ENCODE results near the gene HOXC12. TPM values are rescaled to one million over a fixed set of nuclear protein-coding genes. Genes with fewer than 3 reads are reported as not detected.

The HOXC12 gene
- total RNA-seq, 1 donor from 2014 or later, result not detected

DNA sequence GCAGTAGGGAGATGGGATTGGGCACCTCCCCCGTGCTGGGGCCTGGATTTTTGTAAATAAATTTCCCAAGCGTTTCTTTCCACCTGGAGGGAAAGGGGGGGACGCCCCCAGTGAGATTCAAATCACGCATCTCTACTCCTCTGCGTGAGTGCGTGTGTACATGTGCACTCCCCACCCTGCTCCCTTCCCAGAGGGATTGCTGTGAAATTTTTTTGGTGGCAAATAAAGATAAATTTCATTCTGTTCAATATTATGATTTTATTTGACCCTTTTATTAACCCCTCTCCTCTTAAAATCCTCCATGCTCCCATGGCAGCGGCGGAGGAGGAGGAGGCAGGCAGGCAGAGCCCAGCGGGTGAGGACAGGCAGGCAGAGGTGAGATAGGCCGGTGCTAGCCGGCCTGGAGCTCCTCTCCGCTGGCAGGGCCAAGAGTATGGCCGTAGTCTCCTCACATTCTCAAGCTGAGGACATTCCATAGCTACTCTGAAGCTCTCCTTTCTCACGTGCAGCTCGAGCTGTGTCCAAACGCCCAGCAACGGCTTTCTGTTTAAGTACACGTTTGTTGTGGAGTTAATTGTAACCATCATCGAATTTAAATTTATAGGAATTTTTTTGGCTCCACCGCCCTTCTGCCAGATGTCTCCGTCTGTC lies 21.6 kb downstream of the HOXC12 start:
- DNase-seq (ENCODE audit: low spot score, unreplicated experiment), result no peak
- Mint-ChIP-seq H3K36me3 (ENCODE audit: insufficient read depth) (no peaks in the 10 kb centered on the region), H3K4me3 (ENCODE audit: low read depth) (no peak overlapping the region), H3K27me3 (peaks cover 93% of the 10 kb centered on the region), H3K4me1 (ENCODE audit: low read depth) (no peaks in the 10 kb centered on the region), H3K27ac (no peak overlapping the region), H3K9me3 (ENCODE audit: low read depth) (no peaks in the 10 kb centered on the region)
- TF ChIP-seq, protein P1, sequence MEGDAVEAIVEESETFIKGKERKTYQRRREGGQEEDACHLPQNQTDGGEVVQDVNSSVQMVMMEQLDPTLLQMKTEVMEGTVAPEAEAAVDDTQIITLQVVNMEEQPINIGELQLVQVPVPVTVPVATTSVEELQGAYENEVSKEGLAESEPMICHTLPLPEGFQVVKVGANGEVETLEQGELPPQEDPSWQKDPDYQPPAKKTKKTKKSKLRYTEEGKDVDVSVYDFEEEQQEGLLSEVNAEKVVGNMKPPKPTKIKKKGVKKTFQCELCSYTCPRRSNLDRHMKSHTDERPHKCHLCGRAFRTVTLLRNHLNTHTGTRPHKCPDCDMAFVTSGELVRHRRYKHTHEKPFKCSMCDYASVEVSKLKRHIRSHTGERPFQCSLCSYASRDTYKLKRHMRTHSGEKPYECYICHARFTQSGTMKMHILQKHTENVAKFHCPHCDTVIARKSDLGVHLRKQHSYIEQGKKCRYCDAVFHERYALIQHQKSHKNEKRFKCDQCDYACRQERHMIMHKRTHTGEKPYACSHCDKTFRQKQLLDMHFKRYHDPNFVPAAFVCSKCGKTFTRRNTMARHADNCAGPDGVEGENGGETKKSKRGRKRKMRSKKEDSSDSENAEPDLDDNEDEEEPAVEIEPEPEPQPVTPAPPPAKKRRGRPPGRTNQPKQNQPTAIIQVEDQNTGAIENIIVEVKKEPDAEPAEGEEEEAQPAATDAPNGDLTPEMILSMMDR (IDR thresholded peaks at IDR 0.05; ENCODE audit: unreplicated experiment), result no peak

DNA sequence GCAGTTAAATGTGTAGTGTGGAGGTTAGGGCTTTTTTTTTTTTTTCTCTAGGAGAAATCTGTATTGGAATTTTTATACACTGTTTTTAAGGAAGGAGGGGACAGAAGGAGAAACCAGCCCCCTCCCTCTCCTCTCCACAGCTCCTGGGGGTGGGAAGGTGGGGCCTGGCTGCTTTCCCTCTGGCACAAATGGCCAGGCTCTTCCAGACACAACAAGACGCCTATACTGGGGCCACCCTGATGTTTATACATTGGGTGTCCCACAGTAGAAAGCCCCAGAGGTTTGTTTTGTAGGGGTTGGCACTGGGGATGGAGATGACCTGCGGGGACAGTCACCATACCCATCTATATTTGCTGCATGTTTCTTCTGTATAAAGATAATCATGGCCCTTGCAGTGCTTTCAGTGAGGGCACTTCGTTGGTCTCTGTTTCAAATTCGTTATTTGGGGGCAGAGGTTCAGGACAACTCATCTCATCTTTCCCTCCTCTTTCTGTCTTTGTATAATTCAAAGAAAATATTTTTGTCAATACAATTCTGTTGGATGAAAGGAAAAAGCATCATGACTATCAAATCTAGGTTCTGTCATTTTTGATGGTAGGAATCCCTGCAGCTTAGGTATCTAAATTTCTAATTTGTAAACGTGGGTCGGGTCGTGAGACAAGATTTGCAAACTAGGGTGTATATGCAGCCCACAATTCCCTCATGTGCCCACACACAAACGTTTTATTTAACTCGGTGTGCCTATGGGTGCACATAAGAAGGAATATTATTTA lies 22.3 kb downstream of the HOXC12 start:
- DNase-seq (ENCODE audit: low spot score, unreplicated experiment), result no peak
- Mint-ChIP-seq H3K9me3 (ENCODE audit: low read depth) (no peaks in the 10 kb centered on the region), H3K36me3 (ENCODE audit: insufficient read depth) (no peaks in the 10 kb centered on the region), H3K27ac (no peak overlapping the region), H3K4me1 (ENCODE audit: low read depth) (no peaks in the 10 kb centered on the region), H3K27me3 (peaks cover 93% of the 10 kb centered on the region), H3K4me3 (ENCODE audit: low read depth) (no peak overlapping the region)
- TF ChIP-seq, protein P1 (IDR thresholded peaks at IDR 0.05; ENCODE audit: unreplicated experiment), result no peak

DNA sequence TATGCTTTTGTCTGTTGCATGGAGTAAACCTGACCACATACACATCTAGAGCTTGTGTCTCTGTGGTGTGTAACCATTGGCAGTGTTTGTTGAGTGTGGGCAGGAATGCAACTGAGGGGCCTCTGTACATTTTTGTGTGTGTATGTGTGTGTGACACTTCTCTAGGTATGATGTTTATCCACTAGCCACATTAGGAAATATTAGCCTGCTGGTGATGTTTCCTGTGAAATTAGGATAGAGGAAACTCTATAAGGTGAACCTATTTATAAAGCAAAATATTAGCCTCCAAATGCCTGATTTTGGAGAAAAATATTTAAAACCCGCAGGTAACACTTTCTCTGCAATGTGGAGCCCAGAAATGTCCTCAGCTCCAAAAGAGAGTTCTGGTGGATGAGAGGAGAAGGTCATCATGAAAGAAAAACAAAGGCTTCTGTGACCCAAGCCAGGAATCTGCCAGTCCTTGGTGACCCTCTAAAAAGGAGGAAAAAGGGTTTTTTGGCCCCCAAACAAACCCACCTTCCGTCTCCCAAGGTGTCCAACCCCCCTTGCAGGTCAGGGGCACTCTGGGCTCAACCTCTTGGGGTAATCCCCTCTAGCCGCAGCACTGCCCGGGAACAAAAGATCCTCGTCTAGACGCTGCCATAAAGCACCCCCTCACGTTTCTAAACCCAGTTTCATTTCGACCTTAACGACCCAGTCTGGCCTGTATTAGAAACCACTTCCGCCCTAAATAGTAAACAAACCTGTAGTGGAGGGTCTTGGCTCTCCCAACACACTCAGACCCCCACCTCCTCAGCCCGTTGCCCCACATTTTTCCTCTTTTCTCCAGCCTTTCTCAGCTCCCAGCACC lies 23.1 kb downstream of the HOXC12 start:
- Mint-ChIP-seq H3K4me3 (ENCODE audit: low read depth) (no peak overlapping the region), H3K36me3 (ENCODE audit: insufficient read depth) (no peaks in the 10 kb centered on the region), H3K4me1 (ENCODE audit: low read depth) (no peaks in the 10 kb centered on the region), H3K27me3 (peaks cover 93% of the 10 kb centered on the region), H3K27ac (no peak overlapping the region), H3K9me3 (ENCODE audit: low read depth) (no peaks in the 10 kb centered on the region)
- TF ChIP-seq, protein P1 (IDR thresholded peaks at IDR 0.05; ENCODE audit: unreplicated experiment), result no peak
- no peak for DNase-seq (ENCODE audit: low spot score, unreplicated experiment)

DNA sequence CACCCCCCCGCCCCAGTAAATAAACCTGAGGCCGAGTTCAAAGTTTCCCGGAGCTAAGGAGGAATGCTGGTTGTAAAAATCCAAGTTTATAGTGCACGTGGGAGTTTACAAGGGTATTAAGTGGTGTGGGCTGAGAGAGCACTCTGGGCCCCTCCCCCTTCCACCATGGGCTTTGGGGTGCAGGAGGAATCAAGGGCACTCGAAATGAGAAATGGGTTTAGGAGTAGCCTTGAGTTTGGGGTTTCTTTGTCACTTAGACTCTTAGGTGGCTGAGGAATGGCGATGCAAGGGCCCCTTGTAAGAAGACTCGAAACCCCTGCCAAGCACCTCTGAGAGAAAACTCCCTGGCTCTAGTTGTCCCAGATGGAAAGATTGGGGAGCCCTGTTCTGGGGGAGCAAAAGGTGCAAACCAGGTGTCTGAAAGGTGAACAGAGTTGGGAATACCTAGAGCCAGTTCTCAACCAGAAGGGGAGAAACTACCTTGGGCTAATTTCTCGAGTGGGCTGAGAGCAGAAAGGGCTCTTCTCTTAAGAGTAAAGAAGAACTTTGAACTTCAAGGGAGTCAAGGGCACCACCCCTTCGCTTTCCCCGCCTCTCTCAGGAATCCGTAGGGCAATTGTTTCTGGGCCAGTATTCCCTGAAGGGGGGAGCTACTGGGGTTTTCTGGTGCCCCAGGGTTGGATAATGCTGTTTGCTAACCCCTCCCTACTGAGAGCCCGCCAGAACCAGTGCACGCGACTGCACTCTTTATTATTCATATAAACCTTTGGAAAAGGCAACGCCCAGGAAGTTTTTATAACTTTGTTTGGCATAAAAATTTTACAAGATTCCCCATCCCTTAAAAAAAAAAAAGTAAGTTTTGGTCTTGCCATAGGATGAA lies 24.0 kb downstream of the HOXC12 start:
- no peak for DNase-seq (ENCODE audit: low spot score, unreplicated experiment)
- Mint-ChIP-seq H3K36me3 (ENCODE audit: insufficient read depth) (no peaks in the 10 kb centered on the region), H3K27me3 (peaks cover 95% of the 10 kb centered on the region), H3K4me1 (ENCODE audit: low read depth) (no peaks in the 10 kb centered on the region), H3K27ac (no peak overlapping the region), H3K4me3 (ENCODE audit: low read depth) (no peak overlapping the region), H3K9me3 (ENCODE audit: low read depth) (no peaks in the 10 kb centered on the region)
- TF ChIP-seq, protein P1 (IDR thresholded peaks at IDR 0.05; ENCODE audit: unreplicated experiment), result no peak

All from progenitor cell of endocrine pancreas (in vitro differentiated cells).